SK-N-SH (cell line): ENCODE results near the gene PHLPP1. TPM values are rescaled to one million over a fixed set of nuclear protein-coding genes. Genes with fewer than 3 reads are reported as not detected.
"Not testable (repeated sequence)": the region's sequence is repeated elsewhere in the genome, so short reads cannot be mapped to it uniquely, and the experiment has no call there.

Source experiments
- CTCF ChIA-PET: fragments of 300-600, 350-600 bp; formaldehyde crosslinking; extraction: SDS; loops from one replicate; lab custom pipeline; 2021; lab: Yijun Ruan, JAX
- POLR2A ChIA-PET: fragments of 350-600 bp; sonication (Branson Sonifier 250); formaldehyde crosslinking; extraction: SDS; loops from one replicate; lab custom pipeline; 2020; ENCODE audit warnings: antibody characterized with exemption, inconsistent platforms; lab: Yijun Ruan, JAX
- DNase-seq: peaks from one replicate; pipeline ENCODE4 v3.0.0; 2012
- H2AFZ ChIP-seq: fragments of 200-600 bp; sonication (generic); 2 replicates; pipeline ENCODE4 v1.8.1; 2016; ENCODE audit warnings: antibody characterized with exemption, mild to moderate bottlenecking, low read depth
- H3F3A ChIP-seq: fragments of 200-600 bp; sonication (generic); replicated peaks from 2 replicates; pipeline ENCODE3; 2016; ENCODE audit warnings: antibody characterized with exemption, mild to moderate bottlenecking; ENCODE audit not compliant: insufficient read depth
- H3K27ac ChIP-seq, 2 experiments: fragments of 200-500 bp in 1 of 2; fragments of 200-600 bp in 1 of 2; sonication (Bioruptor generic) in 1 of 2; sonication (generic), shearing (Covaris generic) in 1 of 2; 2 replicates each; pipeline versions ENCODE4 v1.5.1 to v1.6.1; 2014 to 2016; ENCODE audit warnings: low read depth in 2 of 2, inconsistent platforms in 1 of 2, low read length in 1 of 2, mild to moderate bottlenecking in 1 of 2, mixed read lengths in 1 of 2
- H3K27me3 ChIP-seq: fragments of 200-600 bp; sonication (generic), shearing (Covaris generic); 2 replicates; pipeline ENCODE4 v1.6.1; 2016; ENCODE audit warnings: mixed run types; ENCODE audit not compliant: insufficient read depth
- H3K36me3 ChIP-seq, 2 experiments: fragments of 200-500 bp in 1 of 2; fragments of 200-600 bp in 1 of 2; sonication (Bioruptor generic) in 1 of 2; sonication (generic) in 1 of 2; replicated peaks in 1 of 2; 2 replicates each; pipeline versions ENCODE3 to v1.5.1; 2014 to 2016; ENCODE audit warnings: low read length in 1 of 2, mild to moderate bottlenecking in 1 of 2; ENCODE audit not compliant: insufficient read depth in 2 of 2, control insufficient read depth in 1 of 2
- H3K4me1 ChIP-seq, 2 experiments: fragments of 200-500 bp in 1 of 2; fragments of 200-600 bp in 1 of 2; sonication (Bioruptor generic) in 1 of 2; sonication (generic), shearing (Covaris generic) in 1 of 2; 2 replicates each; pipeline versions ENCODE4 v1.5.1 to v1.6.1; 2014 to 2016; ENCODE audit warnings: low read depth in 1 of 2, low read length in 1 of 2, mixed run types in 1 of 2; ENCODE audit not compliant: insufficient read depth in 2 of 2, control insufficient read depth in 1 of 2
- H3K4me2 ChIP-seq: fragments of 200-600 bp; sonication (generic), shearing (Covaris generic); 2 replicates; pipeline ENCODE4 v1.6.1; 2017; ENCODE audit warnings: mixed run types
- H3K4me3 ChIP-seq, 2 experiments: fragments of 200-500 bp in 1 of 2; fragments of 200-600 bp in 1 of 2; sonication (Bioruptor generic) in 1 of 2; sonication (generic), shearing (Covaris generic) in 1 of 2; 2 replicates each; pipeline versions ENCODE4 v1.5.1 to v1.8.1; 2014 to 2016; ENCODE audit warnings: low read depth in 2 of 2, inconsistent platforms in 1 of 2, low read length in 1 of 2, mild to moderate bottlenecking in 1 of 2, mixed read lengths in 1 of 2, moderate library complexity in 1 of 2
- H3K79me2 ChIP-seq: fragments of 200-600 bp; sonication (generic); 2 replicates; pipeline ENCODE4 v1.8.1; 2017; ENCODE audit warnings: mild to moderate bottlenecking; ENCODE audit not compliant: insufficient read depth
- H3K9ac ChIP-seq: fragments of 200-600 bp; sonication (generic); 2 replicates; pipeline ENCODE4 v1.6.1; 2017; ENCODE audit warnings: mixed run types
- H3K9me2 ChIP-seq: fragments of 200-600 bp; sonication (generic); 2 replicates; pipeline ENCODE4 v1.6.1; 2017; ENCODE audit warnings: mixed run types
- H3K9me3 ChIP-seq: fragments of 200-600 bp; sonication (generic); 2 replicates; pipeline ENCODE4 v1.6.1; 2017; ENCODE audit warnings: mixed run types, mild to moderate bottlenecking, moderate library complexity
- H4K20me1 ChIP-seq: fragments of 200-600 bp; sonication (generic); 2 replicates; pipeline ENCODE4 v1.6.1; 2017; ENCODE audit warnings: mild to moderate bottlenecking, mixed run types; ENCODE audit not compliant: insufficient read depth
- CHD2 ChIP-seq: fragments of 150-350 bp; IDR thresholded peaks from 2 replicates; pipeline ENCODE4 v1.6.1; 2018; ENCODE audit warnings: low read length; ENCODE audit not compliant: partially characterized antibody
- ELF1 ChIP-seq: IDR thresholded peaks from 2 replicates; pipeline ENCODE4 v1.4.0; 2012
- EZH2phosphoT487 ChIP-seq: fragments of 200-600 bp; sonication (generic); IDR thresholded peaks from 2 replicates; pipeline ENCODE4 v1.6.1; 2017; ENCODE audit warnings: low read depth, mixed run types, mild to moderate bottlenecking, antibody characterized with exemption, moderate library complexity, borderline replicate concordance
- FOXM1 ChIP-seq: IDR thresholded peaks from 2 replicates; pipeline ENCODE4 v1.4.0; 2012; ENCODE audit warnings: low read depth, mild to moderate bottlenecking
- GABPA ChIP-seq: IDR thresholded peaks from 2 replicates; pipeline ENCODE4 v1.4.0; 2012; ENCODE audit warnings: low read depth, mild to moderate bottlenecking
- MEF2A ChIP-seq: IDR thresholded peaks from 2 replicates; pipeline ENCODE4 v1.4.0; 2012; ENCODE audit warnings: low read depth, borderline replicate concordance
- MXI1 ChIP-seq: IDR thresholded peaks from 2 replicates; pipeline ENCODE4 v1.6.1; 2012; ENCODE audit warnings: mild to moderate bottlenecking, low read depth, low read length, improper control_type of control experiment
- POLR2AphosphoS5 ChIP-seq: IDR thresholded peaks from 2 replicates; pipeline ENCODE4 v1.6.1; 2012; ENCODE audit warnings: low read depth, low read length
- RFX5 ChIP-seq: IDR thresholded peaks from 2 replicates; pipeline ENCODE4 v1.6.1; 2012; ENCODE audit warnings: mild to moderate bottlenecking, improper control_type of control experiment, low read length
- SMC3 ChIP-seq: IDR thresholded peaks from 2 replicates; pipeline ENCODE4 v1.6.1; 2012; ENCODE audit warnings: low read depth, low read length, improper control_type of control experiment
- TAF1 ChIP-seq: IDR thresholded peaks from 2 replicates; pipeline ENCODE4 v1.6.1; 2012; ENCODE audit warnings: low read depth, mild to moderate bottlenecking, low read length, moderate library complexity, borderline replicate concordance
- USF1 ChIP-seq: IDR thresholded peaks from 2 replicates; pipeline ENCODE4 v1.4.0; 2012; ENCODE audit warnings: low read depth, borderline replicate concordance
- USF2 ChIP-seq: fragments of 150-350 bp; IDR thresholded peaks from 2 replicates; pipeline ENCODE4 v1.6.1; 2017; ENCODE audit warnings: antibody characterized with exemption, low read length, low read depth, borderline replicate concordance
- WGBS: methylation state at CpG from one replicate; pipeline ENCODE4 v1.1.6; 2017; ENCODE audit warnings: low lambda C conversion rate; 5-methylcytosine and 5-hydroxymethylcytosine counted together
- polyA plus RNA-seq, 3 experiments: library from polyadenylated mRNA; depleted of rRNA; stranded (reverse); fragments of >200 nt; gene quantifications; 2 replicates each; pipeline ENCODE4 v1.2.3, GENCODE V29; 2012

The PHLPP1 gene
- polyA plus RNA-seq, 1 of the 3 experiments (the other 2 are of a cell fraction): 4.6 TPM

GRCh38 chr18:62739911-62740310 is 24.6 kb downstream of the PHLPP1 start:
- no peak overlapping the region for H3K4me3 ChIP-seq
- WGBS: 94% methylated on average over 5 of the region's 5 CpGs
- CTCF ChIA-PET: interaction anchor here (1.4 kb wide), 1 partner anchor 16 kb away, joined by 3 read pairs; no protein-coding TSS in a partner anchor

GRCh38 chr18:62740650-62741049 is 25.3 kb downstream of the PHLPP1 start:
- H3K79me2 ChIP-seq: peaks cover 16% of the 10 kb centered on the region
- H3K4me3 ChIP-seq, H3K9me2 ChIP-seq, H4K20me1 ChIP-seq, H3K27ac ChIP-seq, H3K9me3 ChIP-seq, H3K4me2 ChIP-seq, H3K27me3 ChIP-seq, H2AFZ ChIP-seq, H3F3A ChIP-seq, H3K36me3 ChIP-seq, POLR2A ChIA-PET, H3K9ac ChIP-seq, DNase-seq: not testable (repeated sequence)
- CTCF ChIA-PET: interaction anchor here (1.4 kb wide), 1 partner anchor 15 kb away, joined by 3 read pairs; no protein-coding TSS in a partner anchor
- WGBS: 86% methylated on average over 5 of the region's 5 CpGs
- peaks cover 0 to 13% of the 10 kb centered on the region in 2 experiments; a peak in 2 of 4 replicates for H3K4me1 ChIP-seq

More at GRCh38 chr18:62739911-62740310, 24.6 kb downstream of the PHLPP1 start:
- Histone ChIP-seq H3K9me2 (no peaks in the 10 kb centered on the region), H3K9ac (no peak overlapping the region), H3K4me1 (peaks cover 0 to 13% of the 10 kb centered on the region in 2 experiments; a peak in 2 of 4 replicates), H3K27ac (no peak overlapping the region), H4K20me1 (no peaks in the 10 kb centered on the region), H3K27me3 (no peaks in the 10 kb centered on the region), H3K9me3 (no peaks in the 10 kb centered on the region), H3F3A (peaks cover 4% of the 10 kb centered on the region), H3K79me2 (peaks cover 16% of the 10 kb centered on the region), H3K36me3 (no peaks in the 10 kb centered on the region), H2AFZ (no peak overlapping the region), H3K4me2 (no peak overlapping the region)
- TF ChIP-seq GABPA (no peak), EZH2phosphoT487 (no peak), ELF1 (no peak), MXI1 (no peak), FOXM1 (no peak), USF2 (no peak), RFX5 (no peak), SMC3 (no peak), TAF1 (no peak), USF1 (no peak), MEF2A (no peak), POLR2AphosphoS5 (no peak), CHD2 (no peak)
- POLR2A ChIA-PET: no interaction called here
- no peak for DNase-seq
